ENCODE data around the gene UNC119.

Gene UNC119

GRCh38 chr17:28563475-28563874 is 11.1 kb upstream of the UNC119 start:
- TF ChIP-seq CTCF (IDR thresholded peaks at IDR 0.05): no peak
- Histone ChIP-seq H3K4me1 (ENCODE audit: control insufficient read depth in 1 of 2, insufficient read depth in 1 of 2, low read depth in 1 of 2, low read length in 1 of 2) (peaks cover 15 to 16% of the 10 kb centered on the region in 2 experiments), H3K27me3 (no peaks in the 10 kb centered on the region), H3K36me3 (peaks cover 56% of the 10 kb centered on the region), H3K4me3 (ENCODE audit: low read depth in 1 of 2, low read length in 1 of 2) (no peak overlapping the region), H3K9me3 (no peaks in the 10 kb centered on the region), H3K27ac (no peak overlapping the region)

- TF ChIP-seq CTCF (IDR thresholded peaks at IDR 0.05): no peak
- Histone ChIP-seq H3K4me1 (ENCODE audit: control insufficient read depth in 1 of 2, insufficient read depth in 1 of 2, low read depth in 1 of 2, low read length in 1 of 2) (peaks cover 23 to 29% of the 10 kb centered on the region in 2 experiments), H3K4me3 (ENCODE audit: low read depth in 1 of 2, low read length in 1 of 2) (no peak overlapping the region), H3K36me3 (peaks cover 69% of the 10 kb centered on the region), H3K9me3 (no peaks in the 10 kb centered on the region), H3K27me3 (no peaks in the 10 kb centered on the region), H3K27ac (no peak overlapping the region)
Observed at GRCh38 chr17:28555022-28555421, 2.6 kb upstream of the UNC119 start.

GRCh38 chr17:28554565-28554964 is 2.1 kb upstream of the UNC119 start:
- peaks cover 28 to 34% of the 10 kb centered on the region in 2 experiments for H3K4me1 ChIP-seq (ENCODE audit: control insufficient read depth in 1 of 2, insufficient read depth in 1 of 2, low read depth in 1 of 2, low read length in 1 of 2)
- H3K9me3 ChIP-seq: no peaks in the 10 kb centered on the region
- H3K27ac ChIP-seq: no peak overlapping the region
- H3K36me3 ChIP-seq: peaks cover 65% of the 10 kb centered on the region
- H3K4me3 ChIP-seq (ENCODE audit: low read depth in 1 of 2, low read length in 1 of 2): no peak overlapping the region
- H3K27me3 ChIP-seq: no peaks in the 10 kb centered on the region
- TF ChIP-seq CTCF (IDR thresholded peaks at IDR 0.05): no peak

- no peaks in the 10 kb centered on the region for H3K27me3 ChIP-seq
- TF ChIP-seq CTCF (IDR thresholded peaks at IDR 0.05): no peak
- H3K9me3 ChIP-seq: no peaks in the 10 kb centered on the region
- H3K36me3 ChIP-seq: peaks cover 49% of the 10 kb centered on the region
- peak overlapping the region; percentile 86 for H3K27ac ChIP-seq
- H3K4me3 ChIP-seq (ENCODE audit: low read depth in 1 of 2, low read length in 1 of 2): peak overlapping the region; percentile 74 to 99
- H3K4me1 ChIP-seq (ENCODE audit: control insufficient read depth in 1 of 2, insufficient read depth in 1 of 2, low read depth in 1 of 2, low read length in 1 of 2): peaks cover 43 to 49% of the 10 kb centered on the region in 2 experiments
Observed at GRCh38 chr17:28553000-28553505, 629 bp upstream of the UNC119 start.

GRCh38 chr17:28551421-28552175 is 826 bp downstream of the UNC119 start:
- Histone ChIP-seq H3K27me3 (no peaks in the 10 kb centered on the region), H3K4me3 (ENCODE audit: low read depth in 1 of 2, low read length in 1 of 2) (peak overlapping the region; percentile 74 to 99), H3K9me3 (no peaks in the 10 kb centered on the region), H3K4me1 (ENCODE audit: control insufficient read depth in 1 of 2, insufficient read depth in 1 of 2, low read depth in 1 of 2, low read length in 1 of 2) (peaks cover 57 to 63% of the 10 kb centered on the region in 2 experiments), H3K36me3 (peaks cover 46% of the 10 kb centered on the region), H3K27ac (peak overlapping the region; percentile 86)
- no peak for TF ChIP-seq CTCF (IDR thresholded peaks at IDR 0.05)

Measured in neutrophil (primary cell).